ENCODE results near the gene BBS2.
A peak's percentile ranks its signal among the peaks of the same experiment; 100 is the strongest.

Gene BBS2

GRCh38 chr16:56532714-56533113, 12.9 kb upstream of the BBS2 start (continued):
- TF ChIP-seq ZFHX2 (tag by site-specific recombination; conservative IDR thresholded peaks at IDR 0.05): no peak
- no peak for TF ChIP-seq ZNF248 (tag by site-specific recombination; IDR thresholded peaks at IDR 0.05)
- TF ChIP-seq ZNF2 (tag by site-specific recombination; IDR thresholded peaks at IDR 0.05): no peak
- TF ChIP-seq ATF2 (tag by site-specific recombination; IDR thresholded peaks at IDR 0.05; ENCODE audit: low read depth): no peak
- no peak for TF ChIP-seq ZNF350 (tag by site-specific recombination; IDR thresholded peaks at IDR 0.05)
- TF ChIP-seq SETDB1 (IDR thresholded peaks at IDR 0.05; ENCODE audit: insufficient read length, low read length): no peak

GRCh38 chr16:56530872-56531271, 11.0 kb upstream of the BBS2 start:
- ChIA-PET POLR2A (no interaction called here), CTCF (interaction anchor here (0.6 to 0.9 kb wide), 3 partner anchors 13 to 524 kb away, joined by 3 to 4 read pairs (median 4); no protein-coding TSS in a partner anchor)
- H3K36me3 ChIP-seq (ENCODE audit: control insufficient read depth in 2 of 2, insufficient read depth in 1 of 2, low read length in 2 of 2): no peaks in the 10 kb centered on the region
- no peak overlapping the region for H3K4me3 ChIP-seq (ENCODE audit: low read depth, low read length)
- no peaks in the 10 kb centered on the region for H3K9me3 ChIP-seq (ENCODE audit: control insufficient read depth, insufficient read depth, low read depth, low read length)
- H3K4me1 ChIP-seq (ENCODE audit: control insufficient read depth, insufficient read depth, low read length): no peaks in the 10 kb centered on the region
- no peak overlapping the region for H3K27ac ChIP-seq (ENCODE audit: extremely low read depth, low read depth, low read length)
- no peak for TF ChIP-seq GLIS1 (tag by site-specific recombination; IDR thresholded peaks at IDR 0.05)
- no peak for TF ChIP-seq ZNF121 (tag by site-specific recombination; IDR thresholded peaks at IDR 0.05)
- TF ChIP-seq ZFHX2 (tag by site-specific recombination; conservative IDR thresholded peaks at IDR 0.05): 0 out of 2 replicates have a peak, but pooled peaks have one; percentile 7
- TF ChIP-seq ZFP41 (tag by site-specific recombination; IDR thresholded peaks at IDR 0.05; ENCODE audit: borderline replicate concordance): no peak
- no peak for TF ChIP-seq ZNF707 (tag by site-specific recombination; IDR thresholded peaks at IDR 0.05)
- TF ChIP-seq PATZ1 (tag by site-specific recombination; IDR thresholded peaks at IDR 0.05): no peak
- TF ChIP-seq ZNF843 (tag by site-specific recombination; IDR thresholded peaks at IDR 0.05): no peak

- no peak overlapping the region for H3K4me3 ChIP-seq (ENCODE audit: low read depth, low read length)
- ChIA-PET POLR2A (no interaction called here), CTCF (interaction anchor here (0.6 kb wide), 1 partner anchor 177 kb away, joined by 3 read pairs; no protein-coding TSS in a partner anchor)
- H3K9me3 ChIP-seq (ENCODE audit: control insufficient read depth, insufficient read depth, low read depth, low read length): no peaks in the 10 kb centered on the region
- H3K4me1 ChIP-seq (ENCODE audit: control insufficient read depth, insufficient read depth, low read length): no peaks in the 10 kb centered on the region
- H3K36me3 ChIP-seq (ENCODE audit: control insufficient read depth in 2 of 2, insufficient read depth in 1 of 2, low read length in 2 of 2): no peaks in the 10 kb centered on the region
- no peak overlapping the region for H3K27ac ChIP-seq (ENCODE audit: extremely low read depth, low read depth, low read length)
- TF ChIP-seq ZSCAN18 (tag by site-specific recombination; IDR thresholded peaks at IDR 0.05): no peak
- no peak for TF ChIP-seq OVOL3 (tag by site-specific recombination; IDR thresholded peaks at IDR 0.05)
- TF ChIP-seq ZNF560 (tag by site-specific recombination; IDR thresholded peaks at IDR 0.05; ENCODE audit: borderline replicate concordance): no peak
- no peak for TF ChIP-seq ZNF114 (tag by site-specific recombination; IDR thresholded peaks at IDR 0.05)
- no peak for TF ChIP-seq ZNF555 (tag by site-specific recombination; conservative IDR thresholded peaks at IDR 0.05)
- no peak for TF ChIP-seq ZNF48 (tag by site-specific recombination; IDR thresholded peaks at IDR 0.05)
- no peak for TF ChIP-seq ZEB2 (tag by site-specific recombination; IDR thresholded peaks at IDR 0.05)
- TF ChIP-seq ZNF747 (tag by site-specific recombination; IDR thresholded peaks at IDR 0.05): no peak
- TF ChIP-seq BCL11A (tag by site-specific recombination; IDR thresholded peaks at IDR 0.05; ENCODE audit: low read depth): no peak
- TF ChIP-seq MZF1 (tag by site-specific recombination; IDR thresholded peaks at IDR 0.05; ENCODE audit: borderline replicate concordance): no peak
- no peak for TF ChIP-seq IKZF3 (tag by site-specific recombination; IDR thresholded peaks at IDR 0.05)
- TF ChIP-seq ZBTB26 (tag by site-specific recombination; optimal IDR thresholded peaks at IDR 0.05): no peak
- no peak for TF ChIP-seq KLF17 (tag by site-specific recombination; IDR thresholded peaks at IDR 0.05)
- no peak for TF ChIP-seq ZNF704 (tag by site-specific recombination; IDR thresholded peaks at IDR 0.05)
Measured at GRCh38 chr16:56525236-56525635, 5.4 kb upstream of the BBS2 start.
